Central memory CD8-positive, alpha-beta T cell (primary cell): Measurements from ENCODE around the gene NPTX1.

Source experiments
- ATAC-seq: fragments of 150-1000 bp; cut with Tn5 transposase; replicated peaks from 2 replicates; pipeline ENCODE4 v1.10.0; 2022; ENCODE audit warnings: mild to moderate bottlenecking, moderate FRiP score, moderate number of reproducible peaks; ENCODE audit not compliant: poor library complexity, severe bottlenecking; ENCODE audit errors: extremely low read depth
- DNase-seq, 2 donors: peaks; one replicate each; pipeline ENCODE4 v3.0.0; 2021; ENCODE audit warnings: low spot score in 2 of 2
- H3K27ac Mint-ChIP-seq: one replicate; pipeline ENCODE4 v1.8.0; 2022; ENCODE audit warnings: low read depth, mild to moderate bottlenecking, moderate library complexity, mixed read lengths
- H3K27me3 Mint-ChIP-seq: one replicate; pipeline ENCODE4 v1.8.0; 2022; ENCODE audit warnings: mixed read lengths
- H3K36me3 Mint-ChIP-seq: one replicate; pipeline ENCODE4 v1.8.0; 2022; ENCODE audit warnings: mild to moderate bottlenecking, moderate library complexity, mixed read lengths; ENCODE audit not compliant: insufficient read depth
- H3K4me1 Mint-ChIP-seq: one replicate; pipeline ENCODE4 v1.8.0; 2022; ENCODE audit warnings: mixed read lengths
- H3K4me3 Mint-ChIP-seq: one replicate; pipeline ENCODE4 v1.8.0; 2022; ENCODE audit warnings: mild to moderate bottlenecking, moderate library complexity, mixed read lengths
- H3K9me3 Mint-ChIP-seq: one replicate; pipeline ENCODE4 v1.8.0; 2022; ENCODE audit warnings: mixed read lengths

NPTX1 gene, protein sequence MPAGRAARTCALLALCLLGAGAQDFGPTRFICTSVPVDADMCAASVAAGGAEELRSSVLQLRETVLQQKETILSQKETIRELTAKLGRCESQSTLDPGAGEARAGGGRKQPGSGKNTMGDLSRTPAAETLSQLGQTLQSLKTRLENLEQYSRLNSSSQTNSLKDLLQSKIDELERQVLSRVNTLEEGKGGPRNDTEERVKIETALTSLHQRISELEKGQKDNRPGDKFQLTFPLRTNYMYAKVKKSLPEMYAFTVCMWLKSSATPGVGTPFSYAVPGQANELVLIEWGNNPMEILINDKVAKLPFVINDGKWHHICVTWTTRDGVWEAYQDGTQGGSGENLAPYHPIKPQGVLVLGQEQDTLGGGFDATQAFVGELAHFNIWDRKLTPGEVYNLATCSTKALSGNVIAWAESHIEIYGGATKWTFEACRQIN

GRCh38 chr17:80475910-80476876 lies at the start of gene NPTX1:
Gene NPTX1 (minus strand): TSS chr17:80476607. CDS start chr17:80476446, 161 bp downstream.
- ATAC-seq: no peak
- DNase-seq: no peak
- peaks cover 26% of the 10 kb centered on the region for H3K4me1 Mint-ChIP-seq
- H3K27ac Mint-ChIP-seq: no peak within 1 kb of the TSS
- peaks cover 69% of the 10 kb centered on the region for H3K27me3 Mint-ChIP-seq
- no peaks in the 10 kb centered on the region for H3K9me3 Mint-ChIP-seq
- no peaks in the 10 kb centered on the region for H3K36me3 Mint-ChIP-seq
- H3K4me3 Mint-ChIP-seq: peak within 1 kb of the TSS; percentile 69

GRCh38 chr17:80523956-80524712 lies 47.7 kb upstream of the NPTX1 start:
- Mint-ChIP-seq H3K4me1 (no peaks in the 10 kb centered on the region), H3K36me3 (peaks cover 2% of the 10 kb centered on the region), H3K27ac (no peak overlapping the region), H3K9me3 (no peaks in the 10 kb centered on the region), H3K4me3 (no peak overlapping the region), H3K27me3 (peaks cover 54% of the 10 kb centered on the region)
- ATAC-seq: no peak
- no peak for DNase-seq

GRCh38 chr17:80523054-80523744 lies 46.8 kb upstream of the NPTX1 start:
- ATAC-seq (no peak), DNase-seq (no peak)
- H3K36me3 Mint-ChIP-seq: peaks cover 2% of the 10 kb centered on the region
- H3K9me3 Mint-ChIP-seq: no peaks in the 10 kb centered on the region
- H3K4me1 Mint-ChIP-seq: no peaks in the 10 kb centered on the region
- H3K27me3 Mint-ChIP-seq: peaks cover 46% of the 10 kb centered on the region
- no peak overlapping the region for H3K4me3 Mint-ChIP-seq
- H3K27ac Mint-ChIP-seq: no peak overlapping the region

- H3K9me3 Mint-ChIP-seq: no peaks in the 10 kb centered on the region
- no peak for ATAC-seq
Measured at GRCh38 chr17:80520810-80521455, 44.5 kb upstream of the NPTX1 start.

GRCh38 chr17:80519091-80519781 lies 42.8 kb upstream of the NPTX1 start:
- DNase-seq: no peak
- Mint-ChIP-seq H3K4me1 (no peaks in the 10 kb centered on the region), H3K36me3 (no peaks in the 10 kb centered on the region), H3K4me3 (no peak overlapping the region), H3K9me3 (no peaks in the 10 kb centered on the region), H3K27me3 (peaks cover 28% of the 10 kb centered on the region), H3K27ac (no peak overlapping the region)
- ATAC-seq: no peak

More at GRCh38 chr17:80520810-80521455, 44.5 kb upstream of the NPTX1 start:
- H3K4me1 Mint-ChIP-seq: no peaks in the 10 kb centered on the region
- peaks cover 35% of the 10 kb centered on the region for H3K27me3 Mint-ChIP-seq
- no peak overlapping the region for H3K4me3 Mint-ChIP-seq
- peaks cover 2% of the 10 kb centered on the region for H3K36me3 Mint-ChIP-seq
- DNase-seq: no peak
- H3K27ac Mint-ChIP-seq: no peak overlapping the region

DNA sequence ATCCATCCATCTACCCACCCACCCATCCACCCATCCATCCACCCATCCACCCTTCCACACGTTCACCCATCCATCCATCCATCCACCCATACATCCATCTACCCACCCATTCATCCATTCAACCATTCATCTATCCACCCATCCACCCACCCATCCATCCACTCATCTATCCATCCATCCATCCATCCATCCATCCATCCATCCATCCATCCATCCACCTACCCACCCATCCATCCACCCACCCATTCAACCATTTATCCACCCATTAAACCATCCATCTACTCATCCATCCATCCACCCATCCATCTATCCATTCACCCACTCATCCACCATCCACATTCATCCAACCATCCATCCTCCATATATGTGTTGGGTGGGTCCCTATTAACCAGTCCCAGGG lies 42.0 kb upstream of the NPTX1 start:
- peaks cover 31% of the 10 kb centered on the region for H3K27me3 Mint-ChIP-seq
- H3K9me3 Mint-ChIP-seq: no peaks in the 10 kb centered on the region
- ATAC-seq (no peak), DNase-seq (no peak)
- no peaks in the 10 kb centered on the region for H3K4me1 Mint-ChIP-seq
- no peak overlapping the region for H3K4me3 Mint-ChIP-seq
- no peak overlapping the region for H3K27ac Mint-ChIP-seq
- H3K36me3 Mint-ChIP-seq: no peaks in the 10 kb centered on the region

- no peak for ATAC-seq
- no peak overlapping the region for H3K4me3 Mint-ChIP-seq
- H3K27ac Mint-ChIP-seq: no peak overlapping the region
- H3K4me1 Mint-ChIP-seq: no peaks in the 10 kb centered on the region
- no peaks in the 10 kb centered on the region for H3K9me3 Mint-ChIP-seq
- H3K36me3 Mint-ChIP-seq: no peaks in the 10 kb centered on the region
- DNase-seq: no peak
- peaks cover 32% of the 10 kb centered on the region for H3K27me3 Mint-ChIP-seq
Measured at GRCh38 chr17:80517641-80518040, 41.2 kb upstream of the NPTX1 start.

DNA sequence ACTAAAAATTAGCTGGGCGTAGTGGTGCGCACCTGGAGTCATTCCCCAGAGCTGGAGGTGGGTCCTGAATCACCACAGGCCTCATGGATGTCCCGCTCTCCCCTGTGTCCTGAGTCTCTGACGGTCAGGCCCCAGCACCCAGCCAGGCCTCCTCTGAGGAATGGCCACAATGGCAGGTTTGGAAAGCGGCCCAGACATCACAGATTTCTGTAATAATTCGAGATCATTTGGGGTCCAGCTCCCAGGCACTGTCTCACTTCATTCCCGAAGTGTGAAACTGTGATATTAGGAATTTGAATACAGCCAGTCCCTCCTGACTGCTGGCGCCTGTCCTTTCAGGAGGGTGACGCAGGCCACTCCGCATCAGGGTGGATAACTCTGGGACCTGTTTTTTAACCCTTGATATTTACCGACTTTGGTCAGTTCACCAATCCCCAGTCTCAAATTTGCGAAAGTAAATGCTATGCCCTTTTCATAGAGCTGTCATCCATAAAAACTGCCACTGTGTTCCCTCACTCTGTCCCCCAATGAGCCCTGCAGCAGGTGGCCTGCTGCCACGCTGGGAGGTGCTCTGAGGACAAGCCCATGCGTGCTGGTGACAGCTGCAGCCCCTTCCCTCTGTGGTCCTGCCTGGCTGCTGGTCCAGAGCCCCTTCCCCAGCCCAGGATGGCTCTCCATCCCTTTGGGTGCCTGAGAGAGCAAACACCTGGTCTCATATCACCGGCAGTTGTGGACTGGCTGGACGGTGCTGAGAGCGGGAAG lies 39.9 kb upstream of the NPTX1 start:
- peaks cover 27% of the 10 kb centered on the region for H3K27me3 Mint-ChIP-seq
- no peak overlapping the region for H3K27ac Mint-ChIP-seq
- H3K9me3 Mint-ChIP-seq: no peaks in the 10 kb centered on the region

DNA sequence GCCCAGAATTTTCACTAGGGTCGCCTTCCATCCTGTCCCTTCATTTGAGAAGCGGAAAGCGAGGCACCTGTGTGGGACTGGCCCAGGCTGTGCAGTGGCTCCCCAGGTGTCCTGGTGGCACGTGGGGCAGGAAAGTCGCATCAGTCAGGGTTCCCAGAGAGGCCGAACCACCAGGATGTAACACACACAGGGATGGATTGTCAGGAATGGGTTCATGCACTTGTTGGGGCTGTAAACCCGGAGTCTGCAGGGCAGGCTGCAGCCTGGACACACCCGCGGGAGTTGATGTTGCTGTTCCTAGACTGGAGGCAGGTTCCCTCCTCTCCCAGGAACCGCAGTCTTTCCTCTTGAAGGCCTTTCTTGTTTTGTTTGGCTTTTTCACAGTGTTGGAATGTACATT lies 37.5 kb upstream of the NPTX1 start:
- peaks cover 20% of the 10 kb centered on the region for H3K27me3 Mint-ChIP-seq
- DNase-seq (no peak), ATAC-seq (no peak)
- no peak overlapping the region for H3K27ac Mint-ChIP-seq
- H3K4me1 Mint-ChIP-seq: no peaks in the 10 kb centered on the region
- no peak overlapping the region for H3K4me3 Mint-ChIP-seq
- no peaks in the 10 kb centered on the region for H3K36me3 Mint-ChIP-seq
- no peaks in the 10 kb centered on the region for H3K9me3 Mint-ChIP-seq

More for the DNA sequence above, 39.9 kb upstream of the NPTX1 start:
- no peak overlapping the region for H3K4me3 Mint-ChIP-seq
- ATAC-seq: no peak
- H3K4me1 Mint-ChIP-seq: no peaks in the 10 kb centered on the region
- no peaks in the 10 kb centered on the region for H3K36me3 Mint-ChIP-seq
- DNase-seq: no peak

DNA sequence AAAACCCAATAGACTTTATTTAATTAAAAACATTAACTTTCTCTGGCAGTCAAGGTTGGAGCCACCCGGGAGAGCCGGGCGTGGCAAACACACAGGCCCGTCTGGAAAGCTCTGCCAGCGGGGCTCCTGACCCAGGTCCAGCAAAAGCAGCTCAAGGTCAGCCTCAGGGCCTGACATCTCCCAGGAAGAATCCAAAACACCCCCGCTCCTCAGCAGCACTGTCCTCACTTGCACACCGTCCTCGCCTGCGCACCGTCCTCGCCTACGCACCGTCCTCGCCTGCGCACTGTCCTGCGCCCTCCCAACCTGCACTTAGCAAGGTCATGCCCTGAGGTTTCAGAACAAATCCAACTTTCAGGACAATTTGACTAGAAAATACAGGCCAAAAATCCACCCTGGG lies 36.8 kb upstream of the NPTX1 start:
- no peak overlapping the region for H3K4me3 Mint-ChIP-seq
- ATAC-seq (no peak), DNase-seq (no peak)
- no peaks in the 10 kb centered on the region for H3K4me1 Mint-ChIP-seq
- H3K9me3 Mint-ChIP-seq: no peaks in the 10 kb centered on the region
- peaks cover 20% of the 10 kb centered on the region for H3K27me3 Mint-ChIP-seq
- no peak overlapping the region for H3K27ac Mint-ChIP-seq
- H3K36me3 Mint-ChIP-seq: no peaks in the 10 kb centered on the region
